Endothelial cell of coronary artery (primary cell): Measurements from ENCODE around the gene SETBP1. TPM values are rescaled to one million over a fixed set of nuclear protein-coding genes. Genes with fewer than 3 reads are reported as not detected.

Source experiments
- total RNA-seq: library from RNA; depleted of rRNA; stranded (reverse); fragments of >200 nt; gene quantifications from 2 replicates; pipeline ENCODE4 v1.2.3, GENCODE V29; 2014

SETBP1 gene
- 0.38 and 3.2 TPM in 2 replicates for total RNA-seq

DNA sequence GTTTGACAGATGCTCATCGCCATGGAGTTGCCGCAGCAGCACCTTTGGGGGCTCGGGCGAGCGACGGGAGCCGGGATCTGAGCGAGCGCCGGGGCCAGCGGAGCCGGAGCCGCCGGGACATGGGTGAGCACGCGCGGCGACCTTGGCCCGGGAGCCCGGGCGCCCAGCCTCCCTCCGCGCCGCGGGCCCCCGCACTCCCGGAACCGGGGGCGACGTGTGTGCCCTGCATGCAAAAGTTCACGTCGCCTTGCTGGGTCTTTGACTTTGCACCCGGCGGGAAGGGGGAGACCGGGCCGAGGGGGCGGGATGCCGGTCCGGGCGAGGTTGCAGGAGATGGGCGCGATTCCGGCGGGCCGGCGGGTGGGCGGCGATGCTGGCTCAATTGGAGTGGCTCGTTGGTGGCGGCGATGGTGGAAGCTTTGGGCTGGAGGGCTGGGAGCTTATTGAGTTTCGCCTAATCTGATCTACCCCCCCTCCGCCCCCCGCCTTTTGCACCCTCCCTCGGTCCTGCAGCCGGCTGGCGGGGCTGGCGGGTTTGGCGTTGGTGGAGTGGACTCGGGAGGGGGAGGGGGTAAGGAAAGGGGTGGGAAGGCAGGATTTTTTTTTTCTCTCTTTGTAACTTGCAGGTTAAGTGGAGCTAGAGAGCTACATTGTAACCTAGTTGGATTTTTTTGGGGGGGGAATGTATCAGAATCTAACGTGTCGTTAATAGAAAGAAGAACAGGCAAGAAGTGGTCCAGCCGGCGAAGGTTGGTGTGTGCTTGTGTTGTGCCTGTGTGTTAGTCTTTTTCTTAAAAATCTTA, at the start of gene SETBP1:
Gene SETBP1, plus strand, starts transcription at position 616 of the 803 bp plus-strand sequence. CDS start 20,459 bp downstream, outside the sequence.

